ENCODE measurements around the gene KRT80. TPM values are rescaled to one million over a fixed set of nuclear protein-coding genes. Genes with fewer than 3 reads are reported as not detected.
A peak's percentile ranks its signal among the peaks of the same experiment; 100 is the strongest.

Gene KRT80
- total and polyA plus RNA-seq, 10 donors: 0.03 to 0.37 (median 0.17) TPM; not detected in 7

GRCh38 chr12:52169886-52170285 is 21.9 kb downstream of the KRT80 start:
- intact Hi-C loops (cut with DNase I; ENCODE audit: low total_unique reads): loop anchor here (5.0 kb wide), 1 partner anchor 707 kb away; no protein-coding TSS in a partner anchor
- TF ChIP-seq, protein P1, sequence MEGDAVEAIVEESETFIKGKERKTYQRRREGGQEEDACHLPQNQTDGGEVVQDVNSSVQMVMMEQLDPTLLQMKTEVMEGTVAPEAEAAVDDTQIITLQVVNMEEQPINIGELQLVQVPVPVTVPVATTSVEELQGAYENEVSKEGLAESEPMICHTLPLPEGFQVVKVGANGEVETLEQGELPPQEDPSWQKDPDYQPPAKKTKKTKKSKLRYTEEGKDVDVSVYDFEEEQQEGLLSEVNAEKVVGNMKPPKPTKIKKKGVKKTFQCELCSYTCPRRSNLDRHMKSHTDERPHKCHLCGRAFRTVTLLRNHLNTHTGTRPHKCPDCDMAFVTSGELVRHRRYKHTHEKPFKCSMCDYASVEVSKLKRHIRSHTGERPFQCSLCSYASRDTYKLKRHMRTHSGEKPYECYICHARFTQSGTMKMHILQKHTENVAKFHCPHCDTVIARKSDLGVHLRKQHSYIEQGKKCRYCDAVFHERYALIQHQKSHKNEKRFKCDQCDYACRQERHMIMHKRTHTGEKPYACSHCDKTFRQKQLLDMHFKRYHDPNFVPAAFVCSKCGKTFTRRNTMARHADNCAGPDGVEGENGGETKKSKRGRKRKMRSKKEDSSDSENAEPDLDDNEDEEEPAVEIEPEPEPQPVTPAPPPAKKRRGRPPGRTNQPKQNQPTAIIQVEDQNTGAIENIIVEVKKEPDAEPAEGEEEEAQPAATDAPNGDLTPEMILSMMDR (IDR thresholded peaks at IDR 0.05 in 8 of 11, conservative IDR thresholded peaks at IDR 0.05 in 3 of 11): no peak
- TF ChIP-seq POLR2A (IDR thresholded peaks at IDR 0.05): no peak
- peak in 1 of 3 donors; percentile 45 for TF ChIP-seq POLR2AphosphoS5 (IDR thresholded peaks at IDR 0.05)
- Histone ChIP-seq H3K4me1 (peaks cover 0 to 25% (median under 1%) of the 10 kb centered on the region in 6 donors), H3K27me3 (replicated peaks in 1 of 7) (no peaks in the 10 kb centered on the region), H3K4me3 (no peak overlapping the region), H3K27ac (peak overlapping the region in 5 of 8 donors; percentile 1 to 68 (median 54)), H3K9me3 (no peaks in the 10 kb centered on the region), H3K36me3 (no peaks in the 10 kb centered on the region)
- 50 to 95% (median 75%) methylated on average over 1 of the region's 1 CpG for WGBS, 5 donors
- no peak for DNase-seq

DNA sequence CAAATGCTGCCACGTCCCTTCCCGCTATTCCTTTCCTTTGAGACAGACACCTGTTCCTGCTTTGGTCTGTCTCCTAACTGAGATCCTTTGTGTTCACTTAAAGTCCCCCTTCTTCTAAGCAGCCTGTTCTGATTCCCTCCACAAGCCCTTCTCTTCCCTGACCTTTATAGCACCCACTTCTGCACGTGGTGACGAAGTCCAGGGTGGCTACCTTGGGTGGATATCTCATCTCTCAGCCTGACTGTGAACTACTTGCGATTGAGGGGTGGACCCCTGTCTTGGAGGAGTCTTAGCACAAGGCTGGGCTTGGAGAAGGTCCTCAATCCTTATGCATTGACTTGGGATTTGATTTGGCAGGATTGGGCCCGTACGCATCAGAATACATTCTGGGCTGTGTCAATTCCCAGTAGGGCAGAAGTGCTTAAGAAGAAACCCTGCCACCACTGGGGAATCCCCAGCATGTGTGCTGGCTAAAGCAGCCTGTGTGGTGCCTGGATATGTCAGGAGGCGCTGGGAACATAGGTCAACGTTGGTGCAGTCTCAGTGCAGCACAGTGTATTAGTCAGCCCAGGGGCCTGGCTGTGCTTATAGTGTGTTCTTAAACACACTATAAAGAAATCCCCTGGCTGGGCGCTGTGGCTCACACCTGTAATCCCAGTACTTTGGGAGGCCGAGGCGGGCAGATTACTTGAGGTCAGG is 23.6 kb downstream of the KRT80 start:
- Histone ChIP-seq H3K36me3 (no peaks in the 10 kb centered on the region), H3K4me1 (peaks cover 0 to 39% (median 10%) of the 10 kb centered on the region in 6 donors), H3K9me3 (no peaks in the 10 kb centered on the region), H3K4me3 (no peak overlapping the region), H3K27me3 (replicated peaks in 1 of 7) (no peaks in the 10 kb centered on the region), H3K27ac (no peak overlapping the region)
- 74 to 91% (median 83%) methylated on average over 12 of the region's 12 CpGs for WGBS, 5 donors
- TF ChIP-seq, protein P1 (IDR thresholded peaks at IDR 0.05 in 8 of 11, conservative IDR thresholded peaks at IDR 0.05 in 3 of 11): no peak
- TF ChIP-seq POLR2AphosphoS5 (IDR thresholded peaks at IDR 0.05): no peak
- TF ChIP-seq POLR2A (IDR thresholded peaks at IDR 0.05): no peak
- no peak for DNase-seq
- intact Hi-C loops (cut with DNase I; ENCODE audit: low total_unique reads): no loop called here

GRCh38 chr12:52167526-52167925 is 24.3 kb downstream of the KRT80 start:
- TF ChIP-seq, protein P1 (IDR thresholded peaks at IDR 0.05 in 8 of 11, conservative IDR thresholded peaks at IDR 0.05 in 3 of 11): no peak
- no peak for TF ChIP-seq POLR2AphosphoS5 (IDR thresholded peaks at IDR 0.05)
- no peak for TF ChIP-seq POLR2A (IDR thresholded peaks at IDR 0.05)
- Histone ChIP-seq H3K9me3 (no peaks in the 10 kb centered on the region), H3K27ac (no peak overlapping the region), H3K27me3 (replicated peaks in 1 of 7) (no peaks in the 10 kb centered on the region), H3K4me1 (peaks cover 0 to 44% (median 15%) of the 10 kb centered on the region in 6 donors), H3K36me3 (no peaks in the 10 kb centered on the region), H3K4me3 (no peak overlapping the region)
- intact Hi-C loops (cut with DNase I; ENCODE audit: low total_unique reads): no loop called here
- 67 to 83% (median 70%) methylated on average over 3 of the region's 3 CpGs for WGBS, 5 donors
- DNase-seq: no peak

- Histone ChIP-seq H3K4me3 (no peak overlapping the region), H3K4me1 (peaks cover 0 to 44% (median 15%) of the 10 kb centered on the region in 6 donors), H3K36me3 (no peaks in the 10 kb centered on the region), H3K9me3 (no peaks in the 10 kb centered on the region), H3K27ac (no peak overlapping the region), H3K27me3 (replicated peaks in 1 of 7) (no peaks in the 10 kb centered on the region)
- WGBS, 5 donors: 77 to 86% (median 82%) methylated on average over 1 of the region's 1 CpG
- DNase-seq: no peak
- TF ChIP-seq POLR2AphosphoS5 (IDR thresholded peaks at IDR 0.05): no peak
- TF ChIP-seq, protein P1 (IDR thresholded peaks at IDR 0.05 in 8 of 11, conservative IDR thresholded peaks at IDR 0.05 in 3 of 11): no peak
- TF ChIP-seq POLR2A (IDR thresholded peaks at IDR 0.05): no peak
- intact Hi-C loops (cut with DNase I; ENCODE audit: low total_unique reads): no loop called here
Measured at GRCh38 chr12:52166672-52167071, 25.1 kb downstream of the KRT80 start.

All from spleen (tissue), 11 donors.